Liver (tissue), 9 donors: ENCODE measurements around the gene SAMSN1. TPM values are rescaled to one million over a fixed set of nuclear protein-coding genes. Genes with fewer than 3 reads are reported as not detected.

Source experiments
- DNase-seq: peaks from one replicate; pipeline ENCODE4 v3.0.0-alpha.2; 2017; ENCODE audit warnings: low spot score
- H3K27ac ChIP-seq, 2 donors: one replicate each; pipeline ENCODE4 v1.7.0; 2013; ENCODE audit warnings: inconsistent platforms in 2 of 2, low read length in 2 of 2, control low read depth in 1 of 2, low read depth in 1 of 2, mild to moderate bottlenecking in 1 of 2
- H3K27me3 ChIP-seq, 4 donors: one replicate each; pipeline versions ENCODE4 v1.6.1 to v1.7.0; 2013; ENCODE audit warnings: low read length in 3 of 4, inconsistent platforms in 1 of 4, mild to moderate bottlenecking in 1 of 4, moderate library complexity in 1 of 4; ENCODE audit not compliant: control insufficient read depth in 4 of 4, insufficient read depth in 4 of 4
- H3K36me3 ChIP-seq, 4 donors: one replicate each; pipeline versions ENCODE4 v1.6.1 to v1.7.0; 2013; ENCODE audit warnings: low read length in 3 of 4, mild to moderate bottlenecking in 3 of 4, low read depth in 1 of 4, moderate library complexity in 1 of 4; ENCODE audit not compliant: control insufficient read depth in 4 of 4, insufficient read depth in 3 of 4
- H3K4me1 ChIP-seq, 4 donors: one replicate each; pipeline versions ENCODE4 v1.6.1 to v1.7.0; 2013; ENCODE audit warnings: low read length in 3 of 4, mild to moderate bottlenecking in 3 of 4, moderate library complexity in 1 of 4; ENCODE audit not compliant: control insufficient read depth in 4 of 4, insufficient read depth in 4 of 4
- H3K4me3 ChIP-seq, 3 donors: one replicate each; pipeline versions ENCODE4 v1.6.1 to v1.7.0; 2013; ENCODE audit warnings: low read length in 3 of 3, control low read depth in 1 of 3, low read depth in 1 of 3, mild to moderate bottlenecking in 1 of 3
- H3K9ac ChIP-seq, 2 donors: one replicate each; pipeline ENCODE4 v1.7.0; 2013; ENCODE audit warnings: low read length in 2 of 2, mild to moderate bottlenecking in 2 of 2, moderate library complexity in 2 of 2, control low read depth in 1 of 2, low read depth in 1 of 2
- H3K9me3 ChIP-seq, 4 donors: one replicate each; pipeline versions ENCODE4 v1.6.1 to v1.7.0; 2013; ENCODE audit warnings: low read length in 3 of 4; ENCODE audit not compliant: control insufficient read depth in 4 of 4
- ATF3 ChIP-seq: IDR thresholded peaks from 2 replicates; pipeline ENCODE4 v1.6.1; 2016; ENCODE audit warnings: antibody characterized with exemption
- CTCF ChIP-seq: fragments of 150-350 bp; IDR thresholded peaks from 2 replicates; pipeline ENCODE4 v1.5.1; 2017; ENCODE audit warnings: improper control_type of control experiment, low read depth, low read length; ENCODE audit not compliant: missing input control
- EGR1 ChIP-seq, 2 donors: IDR thresholded peaks; 2 replicates each; pipeline ENCODE4 v1.6.1; 2016 to 2018; ENCODE audit warnings: antibody characterized with exemption in 2 of 2, low read depth in 2 of 2
- FOXA1 ChIP-seq: IDR thresholded peaks from 2 replicates; pipeline ENCODE4 v1.6.1; 2016; ENCODE audit warnings: antibody characterized with exemption
- FOXA2 ChIP-seq: IDR thresholded peaks from 2 replicates; pipeline ENCODE4 v1.6.1; 2016; ENCODE audit warnings: antibody characterized with exemption
- GABPA ChIP-seq, 2 donors: IDR thresholded peaks in 1 of 2; conservative IDR thresholded peaks in 1 of 2; 2 replicates each; pipeline ENCODE4 v1.6.1; 2016; ENCODE audit warnings: antibody characterized with exemption in 2 of 2, mild to moderate bottlenecking in 1 of 2, moderate library complexity in 1 of 2
- HNF4A ChIP-seq, 2 donors: conservative IDR thresholded peaks; 2 replicates each; pipeline ENCODE4 v1.6.1; 2016; ENCODE audit warnings: antibody characterized with exemption in 2 of 2, mild to moderate bottlenecking in 2 of 2
- HNF4G ChIP-seq: IDR thresholded peaks from 2 replicates; pipeline ENCODE4 v1.6.1; 2016; ENCODE audit warnings: antibody characterized with exemption
- JUND ChIP-seq, 2 donors: IDR thresholded peaks; 2 replicates each; pipeline ENCODE4 v1.6.1; 2016; ENCODE audit warnings: antibody characterized with exemption in 2 of 2
- MAX ChIP-seq: IDR thresholded peaks from 2 replicates; pipeline ENCODE4 v1.6.1; 2016; ENCODE audit warnings: antibody characterized with exemption
- NR2F2 ChIP-seq: IDR thresholded peaks from 2 replicates; pipeline ENCODE4 v1.6.1; 2016; ENCODE audit warnings: antibody characterized with exemption
- RAD21 ChIP-seq, 2 donors: IDR thresholded peaks; 2 replicates each; pipeline ENCODE4 v1.6.1; 2016; ENCODE audit warnings: antibody characterized with exemption in 2 of 2, mild to moderate bottlenecking in 2 of 2
- REST ChIP-seq: IDR thresholded peaks from 2 replicates; pipeline ENCODE4 v1.6.1; 2016; ENCODE audit warnings: antibody characterized with exemption, mild to moderate bottlenecking
- RXRA ChIP-seq, 2 donors: IDR thresholded peaks; 2 replicates each; pipeline ENCODE4 v1.6.1; 2017 to 2018; ENCODE audit warnings: antibody characterized with exemption in 2 of 2, mild to moderate bottlenecking in 1 of 2
- SP1 ChIP-seq: IDR thresholded peaks from 2 replicates; pipeline ENCODE4 v1.6.1; 2018; ENCODE audit warnings: antibody characterized with exemption, mild to moderate bottlenecking
- TAF1 ChIP-seq: conservative IDR thresholded peaks from 2 replicates; pipeline ENCODE4 v1.6.1; 2016; ENCODE audit warnings: antibody characterized with exemption, mild to moderate bottlenecking
- YY1 ChIP-seq: IDR thresholded peaks from 2 replicates; pipeline ENCODE4 v1.6.1; 2016; ENCODE audit warnings: antibody characterized with exemption, mild to moderate bottlenecking
- ZBTB33 ChIP-seq: IDR thresholded peaks from 2 replicates; pipeline ENCODE4 v1.6.1; 2016; ENCODE audit warnings: antibody characterized with exemption
- WGBS: extraction: QIAGEN DNeasy Blood & Tissue Kit; methylation state at CpG from one replicate; pipeline ENCODE4 v1.1.7; 2013; 5-methylcytosine and 5-hydroxymethylcytosine counted together
- polyA plus RNA-seq, 2 donors: library from polyadenylated mRNA; stranded (reverse) in 1 of 2; unstranded in 1 of 2; fragments of 200-250 nt in 1 of 2; fragments of >200 nt in 1 of 2; fragmentation: Nextera tagmentation in 1 of 2; extraction: Ambion mirVana in 1 of 2; gene quantifications; one replicate each; pipeline versions ENCODE4 v1.2.1 to v1.2.3, GENCODE V29; 2013 to 2015
- total RNA-seq, 2 donors: library from RNA; depleted of rRNA; stranded (reverse); fragments of >200 nt; gene quantifications; one replicate each; pipeline ENCODE4 v1.2.3, GENCODE V29; 2014
- donor health status: healthy.
- donor health status: healthy.
- donor health status: healthy.
- donor health status: healthy.
- donor health status: healthy.

SAMSN1 gene
- total and polyA plus RNA-seq, 4 donors, result 2.2 to 9.0 (median 3.4) TPM

- no peak for TF ChIP-seq MAX
These were observed 23.0 kb upstream of the SAMSN1 start (continued) for GRCh38 chr21:14569026-14569621.

GRCh38 chr21:14567331-14568279, 21.5 kb upstream of the SAMSN1 start:
- no peaks in the 10 kb centered on the region for H3K9me3 ChIP-seq
- no peak for DNase-seq
- H3K9ac ChIP-seq, result no peak overlapping the region
- no peak overlapping the region for H3K27ac ChIP-seq
- H3K27me3 ChIP-seq, result peaks cover 0 to 2% (median 0%) of the 10 kb centered on the region in 4 donors
- H3K36me3 ChIP-seq, result no peaks in the 10 kb centered on the region
- no peaks in the 10 kb centered on the region for H3K4me1 ChIP-seq
- 61% methylated on average over 7 of the region's 7 CpGs for WGBS
- no peak overlapping the region for H3K4me3 ChIP-seq
- TF ChIP-seq CTCF, result no peak
- no peak for TF ChIP-seq GABPA (IDR thresholded peaks at IDR 0.05 in 1 of 2, conservative IDR thresholded peaks at IDR 0.05 in 1 of 2)
- TF ChIP-seq JUND (IDR thresholded peaks at IDR 0.05), result no peak
- TF ChIP-seq ZBTB33, result no peak
- TF ChIP-seq FOXA2, result no peak
- no peak for TF ChIP-seq REST
- TF ChIP-seq NR2F2, result no peak
- TF ChIP-seq FOXA1, result no peak
- no peak for TF ChIP-seq ATF3
- no peak for TF ChIP-seq RXRA (IDR thresholded peaks at IDR 0.05)
- TF ChIP-seq SP1, result no peak
- TF ChIP-seq EGR1 (IDR thresholded peaks at IDR 0.05; ENCODE audit: low read depth in 2 of 2), result no peak
- no peak for TF ChIP-seq HNF4G
- no peak for TF ChIP-seq HNF4A (conservative IDR thresholded peaks at IDR 0.05)
- no peak for TF ChIP-seq MAX
- TF ChIP-seq YY1, result no peak
- TF ChIP-seq TAF1, result no peak
- TF ChIP-seq RAD21 (IDR thresholded peaks at IDR 0.05), result no peak
